Heart left ventricle (tissue), 16 donors: ENCODE results near the gene SEMA4G. TPM values are rescaled to one million over a fixed set of nuclear protein-coding genes. Genes with fewer than 3 reads are reported as not detected.

Experiments
- ATAC-seq, 4 donors: fragments of 200-7000 bp; cut with Tn5 transposase; one replicate each; pipeline ENCODE4 v1.9.1; 2020 to 2022; ENCODE audit warnings: moderate library complexity in 4 of 4, mild to moderate bottlenecking in 3 of 4, moderate number of reproducible peaks in 1 of 4
- DNase-seq, 5 donors: peaks; one replicate each; pipeline ENCODE4 v3.0.0-alpha.2; 2020
- H3K27ac ChIP-seq, 12 donors: fragments of 200-600 bp; sonication (generic) in 4 of 12; one replicate each; pipeline versions ENCODE4 v1.5.0 to v1.8.0; 2016 to 2022; ENCODE audit warnings: mild to moderate bottlenecking in 2 of 12
- H3K27me3 ChIP-seq, 9 donors: fragments of 200-600 bp; sonication (generic) in 2 of 9; one replicate each; pipeline versions ENCODE4 v1.5.1 to v1.8.0; 2016 to 2022; ENCODE audit warnings: mild to moderate bottlenecking in 3 of 9
- H3K36me3 ChIP-seq, 9 donors: fragments of 200-600 bp; sonication (generic) in 2 of 9; one replicate each; pipeline versions ENCODE4 v1.5.0 to v1.8.0; 2018 to 2022; ENCODE audit warnings: mild to moderate bottlenecking in 2 of 9
- H3K4me1 ChIP-seq, 12 donors: fragments of 200-600 bp; sonication (generic) in 4 of 12; one replicate each; pipeline versions ENCODE4 v1.5.0 to v1.8.0; 2016 to 2022; ENCODE audit warnings: mild to moderate bottlenecking in 3 of 12
- H3K4me3 ChIP-seq, 12 donors: fragments of 200-600 bp; sonication (generic) in 4 of 12; one replicate each; pipeline versions ENCODE4 v1.5.0 to v1.8.0; 2017 to 2022; ENCODE audit warnings: mild to moderate bottlenecking in 9 of 12, moderate library complexity in 4 of 12
- H3K9me3 ChIP-seq, 12 donors: fragments of 200-600 bp; sonication (generic) in 4 of 12; one replicate each; pipeline versions ENCODE4 v1.5.0 to v1.8.0; 2016 to 2022; ENCODE audit warnings: mild to moderate bottlenecking in 1 of 12
- CTCF ChIP-seq, 12 donors: fragments of 200-600 bp; sonication (generic) in 4 of 12; IDR thresholded peaks; one replicate each; pipeline versions ENCODE4 v1.5.0 to v1.8.0; 2018 to 2022; ENCODE audit warnings: antibody characterized with exemption in 12 of 12, mild to moderate bottlenecking in 5 of 12
- POLR2A ChIP-seq, 2 donors: fragments of 450-650 bp; IDR thresholded peaks; one replicate each; pipeline ENCODE4 v1.6.1; 2017; ENCODE audit warnings: antibody characterized with exemption in 2 of 2, mild to moderate bottlenecking in 2 of 2, moderate library complexity in 2 of 2
- WGBS, 4 donors: extraction: QIAGEN DNeasy Blood & Tissue Kit in 2 of 4; methylation state at CpG; one replicate each; pipeline versions ENCODE4 v1.1.5 to v1.1.7; 2013 to 2018; 5-methylcytosine and 5-hydroxymethylcytosine counted together
- intact Hi-C, 10 donors: fragments of 100-400 bp; cut with DNase I; formaldehyde crosslinking; loops; one replicate each; pipeline versions ENCODE4 v1.11.1 to v1.14.2; 2022
- polyA plus RNA-seq, 2 donors: library from polyadenylated mRNA; stranded (reverse); fragments of 200-250 nt; gene quantifications; one replicate each; pipeline ENCODE4 v1.2.3, GENCODE V29; 2013
- total RNA-seq, 9 donors: library from RNA; depleted of rRNA in 2 of 9; stranded (reverse); fragments of >200 nt in 2 of 9; fragmentation: NEBNext Ultra II Directional in 3 of 9; extraction: Animal tissue kit (Norgen Biotek cat#: 25700) in 3 of 9; gene quantifications; one replicate each; pipeline versions ENCODE4 v1.1.0 to v1.2.4, GENCODE V29; 2016 to 2023
- donor health status: ischemic (EF 13 %, LVEDD 7.1; RV severe dilation, severe dysfunction).
- donor health status: healthy with polysubstance abuse.
- donor health status: DM: no; HTN: yes; CAD: no.
- donor health status: DM: no; HTN: no; CAD: no.
- donor health status: ischemic (EF 25% LVEDD 6.9; RV normal size, moderate dysfunction).
- donor health status: ischemic (EF 25% LVEDD 5.7; RV mildly dilated, moderate dysfunction).
- donor health status: healthy.
- donor health status: DM: yes; HTN: yes; CAD: no.
- donor health status: ischemic (EF 35%, LVEDD 5.7; RV mildly dilated, moderate dysfunction).
- donor health status: nonischemic (EF 11% LVEDD 7.7; RV severe dilation, severe dysfunction).
- donor health status: DM: yes; HTN: yes; CAD: no.
- donor health status: PGD.
- donor health status: ischemic (EF 29% LVEDD 5.4; RV normal size, mild dysfunction).
- donor health status: nonischemic (EF 23%, LVEDD 6.1; RV moderate dilation, normal function).

Gene SEMA4G
- total and polyA plus RNA-seq, 11 donors, result 0.22 to 1.8 (median 1.00) TPM

- Histone ChIP-seq H3K9me3 (no peaks in the 10 kb centered on the region), H3K27ac (peak overlapping the region; percentile 93 to 100 (median 100)), H3K4me1 (peaks cover 3 to 43% (median 28%) of the 10 kb centered on the region in 12 donors), H3K36me3 (peaks cover 0 to 20% (median 11%) of the 10 kb centered on the region in 9 donors), H3K4me3 (peak overlapping the region; percentile 62 to 99 (median 89)), H3K27me3 (no peaks in the 10 kb centered on the region)
- peak in 1 of 5 donors; percentile 37 for DNase-seq
- intact Hi-C loops, result loop anchor here in 4 of 10 donors (1.0 to 10.0 kb wide), 6 partner anchors 15 to 70 kb away; partner anchors contain the start of genes KAZALD1 (in 3 of the 4), PDZD7 (in 1 of the 4) and SFXN3 (in 1 of the 4)
- WGBS, 4 donors, result 0 to 6% (median 5%) methylated on average over 16 to 46 of the region's 46 CpGs
- ATAC-seq, result no peak
- no peak for TF ChIP-seq POLR2A (IDR thresholded peaks at IDR 0.05)
- no peak for TF ChIP-seq CTCF (IDR thresholded peaks at IDR 0.05)
Measured at GRCh38 chr10:100996678-100997359, 27.5 kb downstream of the SEMA4G start.

GRCh38 chr10:100997360-100998182, 28.3 kb downstream of the SEMA4G start:
- Histone ChIP-seq H3K27me3 (no peaks in the 10 kb centered on the region), H3K4me1 (peaks cover 8 to 50% (median 35%) of the 10 kb centered on the region in 12 donors), H3K4me3 (peak overlapping the region; percentile 62 to 99 (median 89)), H3K9me3 (no peaks in the 10 kb centered on the region), H3K36me3 (peaks cover 0 to 18% (median 12%) of the 10 kb centered on the region in 9 donors), H3K27ac (peak overlapping the region; percentile 93 to 100 (median 100))
- WGBS, 4 donors, result 0% methylated on average over 7 to 66 of the region's 66 CpGs
- DNase-seq (peak; percentile 81 to 92 (median 82)), ATAC-seq (peak; percentile 44 to 61 (median 48))
- intact Hi-C loops, result loop anchor here in 6 of 10 donors (1.0 to 10.0 kb wide), 7 partner anchors 15 to 70 kb away; partner anchors contain the start of genes KAZALD1 (in 3 of the 6), PDZD7 (in 1 of the 6) and SFXN3 (in 1 of the 6)
- TF ChIP-seq CTCF (IDR thresholded peaks at IDR 0.05), result peak; percentile 81 to 97 (median 90)
- TF ChIP-seq POLR2A (IDR thresholded peaks at IDR 0.05), result peak in 1 of 2 donors; percentile 14

GRCh38 chr10:100998183-100998990, 29.1 kb downstream of the SEMA4G start:
- intact Hi-C loops, result loop anchor here in 6 of 10 donors (1.0 to 10.0 kb wide), 6 partner anchors 14 to 69 kb away; partner anchors contain the start of genes KAZALD1 (in 3 of the 6), PDZD7 (in 1 of the 6) and SFXN3 (in 1 of the 6)
- DNase-seq (peak; percentile 88 to 94 (median 90)), ATAC-seq (peak; percentile 53 to 78 (median 63))
- Histone ChIP-seq H3K36me3 (peaks cover 0 to 18% (median 14%) of the 10 kb centered on the region in 9 donors), H3K27ac (peak overlapping the region; percentile 93 to 100 (median 100)), H3K9me3 (no peaks in the 10 kb centered on the region), H3K4me1 (peaks cover 8 to 58% (median 42%) of the 10 kb centered on the region in 12 donors), H3K4me3 (peak overlapping the region; percentile 62 to 99 (median 89)), H3K27me3 (no peaks in the 10 kb centered on the region)
- WGBS, 4 donors, result 1 to 2% (median 1%) methylated on average over 24 to 25 of the region's 25 CpGs
- TF ChIP-seq CTCF (IDR thresholded peaks at IDR 0.05), result no peak
- no peak for TF ChIP-seq POLR2A (IDR thresholded peaks at IDR 0.05)
